A549 (cell line): ENCODE measurements around the gene ANKRD13C. TPM values are rescaled to one million over a fixed set of nuclear protein-coding genes. Genes with fewer than 3 reads are reported as not detected.

Experiments used
- ATAC-seq, 2 experiments: fragments of 200-7000 bp in 1 of 2; fragments of >200 bp in 1 of 2; cut with Nextera tagmentation in 1 of 2; cut with Tn5 transposase in 1 of 2; 3 replicates each; pipeline versions ENCODE4 v1.8.0 to v1.9.1; 2018 to 2020; ENCODE audit warnings: mild to moderate bottlenecking in 1 of 2, moderate library complexity in 1 of 2
- CTCF ChIA-PET: fragments of 300-600 bp; sonication (Branson Sonifier 250); formaldehyde crosslinking; extraction: SDS; loops from one replicate; lab custom pipeline; 2021; ENCODE audit warnings: antibody characterized with exemption, inconsistent platforms; lab: Yijun Ruan, JAX
- POLR2A ChIA-PET: fragments of 350-600 bp; formaldehyde crosslinking; extraction: SDS; loops from one replicate; lab custom pipeline; 2021; ENCODE audit warnings: antibody characterized with exemption, inconsistent platforms; lab: Yijun Ruan, JAX
- DNase-seq, 2 experiments: peaks; one replicate each; pipeline versions ENCODE4 v3.0.0 to v3.0.0-alpha.2; 2011 to 2016; ENCODE audit warnings: low read depth in 1 of 2, low spot score in 1 of 2
- FAIRE-seq: peaks from 2 replicates; lab custom pipeline; 2011; peaks lifted over from hg19 to GRCh38; lab: Jason Lieb, UNC
- H3K27ac ChIP-seq, 2 experiments: fragments of >200 bp; sonication (Bioruptor Twin); formaldehyde crosslinking; 3 replicates each; pipeline ENCODE4 v1.5.1; 2016 to 2017
- H3K4me1 ChIP-seq: fragments of >200 bp; sonication (Bioruptor Twin); formaldehyde crosslinking; 3 replicates; pipeline ENCODE4 v1.6.1; 2016
- H3K4me2 ChIP-seq: fragments of >200 bp; sonication (Bioruptor Twin); formaldehyde crosslinking; 3 replicates; pipeline ENCODE4 v1.6.1; 2016
- H3K4me3 ChIP-seq: fragments of >200 bp; sonication (Bioruptor Twin); formaldehyde crosslinking; 3 replicates; pipeline ENCODE4 v1.5.1; 2016
- H3K9me3 ChIP-seq: fragments of >200 bp; sonication (Bioruptor Twin); formaldehyde crosslinking; 3 replicates; pipeline ENCODE4 v1.6.1; 2016
- BCL3 ChIP-seq: fragments of >200 bp; sonication (Bioruptor Twin); formaldehyde crosslinking; IDR thresholded peaks from 3 replicates; pipeline ENCODE4 v1.6.1; 2016
- CHD2 ChIP-seq: fragments of 150-350 bp; IDR thresholded peaks from 2 replicates; pipeline ENCODE4 v1.6.1; 2014; ENCODE audit warnings: low read length; ENCODE audit not compliant: partially characterized antibody
- CHD4 ChIP-seq: fragments of 200-600 bp; sonication (generic); IDR thresholded peaks from 2 replicates; pipeline ENCODE4 v1.6.1; 2016; ENCODE audit warnings: antibody characterized with exemption, mild to moderate bottlenecking, borderline replicate concordance
- EHMT2 ChIP-seq: fragments of 200-600 bp; sonication (generic); IDR thresholded peaks from 2 replicates; pipeline ENCODE4 v1.6.1; 2016; ENCODE audit warnings: antibody characterized with exemption, low read depth, mild to moderate bottlenecking, moderate library complexity
- ELK1 ChIP-seq: fragments of 150-350 bp; IDR thresholded peaks from 2 replicates; pipeline ENCODE4 v1.6.1; 2014; ENCODE audit warnings: low read depth, mild to moderate bottlenecking, low read length
- FOSB ChIP-seq: fragments of 250-450 bp; sonication (Bioruptor Pico); IDR thresholded peaks from 2 replicates; pipeline ENCODE4 v1.5.0; 2020; ENCODE audit warnings: mild to moderate bottlenecking, moderate library complexity
- FOXS1 ChIP-seq: fragments of 250-450 bp; sonication (Bioruptor Pico); IDR thresholded peaks from 2 replicates; pipeline ENCODE4 v1.5.0; 2020; ENCODE audit warnings: mild to moderate bottlenecking, moderate library complexity
- JUN ChIP-seq, 2 experiments: fragments of >200 bp; sonication (Bioruptor Twin); formaldehyde crosslinking; IDR thresholded peaks; 2 replicates in 1 of 2; 3 replicates in 1 of 2; pipeline ENCODE4 v1.6.1; 2016 to 2017
- KDM5A ChIP-seq: fragments of 200-600 bp; sonication (generic); IDR thresholded peaks from 2 replicates; pipeline ENCODE4 v1.6.1; 2016; ENCODE audit warnings: antibody characterized with exemption, mild to moderate bottlenecking
- MAX ChIP-seq: IDR thresholded peaks from 2 replicates; pipeline ENCODE4 v1.6.1; 2012
- MAZ ChIP-seq: fragments of 150-350 bp; IDR thresholded peaks from 2 replicates; pipeline ENCODE4 v1.6.1; 2014; ENCODE audit warnings: antibody characterized with exemption, low read depth, low read length, borderline replicate concordance
- NFE2L2 ChIP-seq: fragments of 150-350 bp; conservative IDR thresholded peaks from 2 replicates; pipeline ENCODE4 v1.6.1; 2014; ENCODE audit warnings: low read length
- NPAS2 ChIP-seq: fragments of 250-450 bp; sonication (Bioruptor Pico); IDR thresholded peaks from 2 replicates; pipeline ENCODE4 v1.8.0; 2022; ENCODE audit warnings: mild to moderate bottlenecking, moderate library complexity, borderline replicate concordance
- NR3C1 ChIP-seq: fragments of >200 bp; sonication (Bioruptor Twin); formaldehyde crosslinking; IDR thresholded peaks from 3 replicates; pipeline ENCODE4 v1.6.1; 2017
- PHF8 ChIP-seq: fragments of 200-600 bp; sonication (generic); IDR thresholded peaks from 2 replicates; pipeline ENCODE4 v1.6.1; 2016; ENCODE audit warnings: low read depth, mild to moderate bottlenecking, antibody characterized with exemption, moderate library complexity, borderline replicate concordance
- POLR2A ChIP-seq: IDR thresholded peaks from 2 replicates; pipeline ENCODE4 v1.6.1; 2012; ENCODE audit warnings: mild to moderate bottlenecking, low read length
- POLR2AphosphoS2 ChIP-seq: conservative IDR thresholded peaks from 2 replicates; pipeline ENCODE4 v1.6.1; 2012; ENCODE audit warnings: low read length, improper control_type of control experiment, inconsistent platforms
- RCOR1 ChIP-seq: fragments of 150-350 bp; IDR thresholded peaks from 2 replicates; pipeline ENCODE4 v1.6.1; 2014; ENCODE audit warnings: antibody characterized with exemption, low read length, low read depth
- RFX5 ChIP-seq: fragments of 450-650 bp; IDR thresholded peaks from 2 replicates; pipeline ENCODE4 v1.7.1; 2014; ENCODE audit warnings: antibody characterized with exemption, mild to moderate bottlenecking, moderate library complexity
- ZSCAN20 ChIP-seq: fragments of 250-450 bp; sonication (Bioruptor Pico); IDR thresholded peaks from 2 replicates; pipeline ENCODE4 v1.8.0; 2022; ENCODE audit warnings: mild to moderate bottlenecking, moderate library complexity
- WGBS: methylation state at CpG from one replicate; pipeline ENCODE4 v1.1.6; 2017; ENCODE audit errors: missing lambda C conversion rate; 5-methylcytosine and 5-hydroxymethylcytosine counted together
- polyA plus RNA-seq, 4 experiments: library from polyadenylated mRNA; depleted of rRNA in 3 of 4; stranded (reverse); fragments of >200 nt; fragmentation: RNase III in 1 of 4; extraction: RNeasy Plus Mini Kit Qiagen cat#74134 plus additional on column Dnase treatment in 1 of 4; gene quantifications; 2 replicates in 3 of 4; 3 replicates in 1 of 4; pipeline ENCODE4 v1.2.3, GENCODE V29; 2011 to 2017
- TF ChIP-seq, protein P1 (sequence below): fragments of 200-600 bp; sonication (generic); IDR thresholded peaks from 2 replicates; pipeline ENCODE4 v1.6.1; 2016; ENCODE audit warnings: antibody characterized with exemption, mild to moderate bottlenecking, moderate library complexity

ANKRD13C gene
- polyA plus RNA-seq, 2 of the 4 experiments (the other 2 are of a cell fraction) = 8.1 to 12.5 TPM

DNA sequence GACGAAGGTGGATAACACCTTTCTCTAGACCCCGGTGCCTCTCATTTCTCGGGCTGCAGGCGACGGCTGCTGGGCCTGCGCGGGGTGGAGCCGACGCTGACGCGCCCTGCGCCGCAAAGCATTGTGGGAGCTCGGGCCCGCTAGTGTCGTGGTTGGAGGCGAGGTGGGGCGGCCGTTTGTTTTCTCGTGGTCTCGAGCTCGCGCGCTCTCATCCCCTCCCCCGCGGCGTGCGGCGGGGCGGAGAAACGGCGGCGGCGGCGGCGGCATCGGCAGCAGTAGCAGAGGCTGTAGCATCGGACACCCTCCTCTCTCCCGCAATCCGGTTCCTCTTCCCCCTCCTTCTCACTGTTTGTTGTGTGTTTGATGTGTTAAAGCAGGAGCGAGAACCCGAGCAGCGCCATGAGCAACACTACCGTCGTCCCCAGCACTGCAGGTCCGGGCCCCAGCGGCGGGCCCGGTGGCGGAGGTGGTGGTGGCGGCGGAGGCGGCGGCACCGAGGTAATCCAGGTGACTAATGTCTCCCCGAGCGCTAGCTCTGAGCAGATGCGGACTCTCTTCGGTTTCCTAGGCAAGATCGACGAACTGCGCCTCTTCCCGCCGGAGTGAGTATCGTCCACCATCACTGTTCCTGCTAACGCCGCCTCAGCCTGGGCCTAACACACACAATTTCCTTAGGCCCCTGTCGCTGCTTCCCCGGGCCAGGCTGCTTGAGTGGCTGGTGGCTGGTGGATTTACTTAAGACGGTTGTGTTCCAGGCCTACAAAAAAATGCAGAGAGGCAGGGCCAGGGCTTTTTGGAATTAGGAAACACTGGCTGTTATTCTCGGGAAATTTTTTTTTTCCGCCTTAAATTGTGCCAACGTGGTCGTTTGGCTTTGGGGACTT, 133.0 kb downstream of the ANKRD13C start, which contains the start of gene SRSF11:
TSS of gene SRSF11 (plus strand) at position 143 of the 884 bp plus-strand sequence. CDS start at position 400, 257 bp downstream.
- WGBS = 0% methylated on average over 36 of the region's 74 CpGs
- POLR2A ChIA-PET = interaction anchor here (0.6 to 1.9 kb wide), 6 partner anchors 10 to 305 kb away, joined by 3 to 15 read pairs (median 8); partner anchors contain the start of genes ANKRD13C, CTH and LRRC40
- CTCF ChIA-PET = interaction anchor here (0.5 kb wide), 1 partner anchor 21 kb away, joined by 3 read pairs; no protein-coding TSS in a partner anchor
- H3K27ac ChIP-seq = peak within 1 kb of the TSS; percentile 91 to 93
- FAIRE-seq (no peak), ATAC-seq (peak; percentile 94 to 98), DNase-seq (peak; percentile 66 to 92)
- peak within 1 kb of the TSS; percentile 93 for H3K4me2 ChIP-seq
- peak within 1 kb of the TSS; percentile 69 for H3K4me3 ChIP-seq
- TF ChIP-seq JUN (IDR thresholded peaks at IDR 0.05) (peak in 1 of 2 experiments; percentile 83; a peak in 3 of 5 replicates), NR3C1 (no peak), CHD2 (no peak), CHD4 (no peak), BCL3 (peak; percentile 59; the same call in 1 of the 3 replicates), FOSB (no peak), FOXS1 (CRISPR knock-in tag) (no peak), PHF8 (peak; percentile 70; the same call in 1 of the 2 replicates), NFE2L2 (no peak), NPAS2 (no peak), POLR2A (peak; percentile 41), MAX (peak; percentile 86), EHMT2 (no peak), RFX5 (no peak)
- TF ChIP-seq, protein P1, sequence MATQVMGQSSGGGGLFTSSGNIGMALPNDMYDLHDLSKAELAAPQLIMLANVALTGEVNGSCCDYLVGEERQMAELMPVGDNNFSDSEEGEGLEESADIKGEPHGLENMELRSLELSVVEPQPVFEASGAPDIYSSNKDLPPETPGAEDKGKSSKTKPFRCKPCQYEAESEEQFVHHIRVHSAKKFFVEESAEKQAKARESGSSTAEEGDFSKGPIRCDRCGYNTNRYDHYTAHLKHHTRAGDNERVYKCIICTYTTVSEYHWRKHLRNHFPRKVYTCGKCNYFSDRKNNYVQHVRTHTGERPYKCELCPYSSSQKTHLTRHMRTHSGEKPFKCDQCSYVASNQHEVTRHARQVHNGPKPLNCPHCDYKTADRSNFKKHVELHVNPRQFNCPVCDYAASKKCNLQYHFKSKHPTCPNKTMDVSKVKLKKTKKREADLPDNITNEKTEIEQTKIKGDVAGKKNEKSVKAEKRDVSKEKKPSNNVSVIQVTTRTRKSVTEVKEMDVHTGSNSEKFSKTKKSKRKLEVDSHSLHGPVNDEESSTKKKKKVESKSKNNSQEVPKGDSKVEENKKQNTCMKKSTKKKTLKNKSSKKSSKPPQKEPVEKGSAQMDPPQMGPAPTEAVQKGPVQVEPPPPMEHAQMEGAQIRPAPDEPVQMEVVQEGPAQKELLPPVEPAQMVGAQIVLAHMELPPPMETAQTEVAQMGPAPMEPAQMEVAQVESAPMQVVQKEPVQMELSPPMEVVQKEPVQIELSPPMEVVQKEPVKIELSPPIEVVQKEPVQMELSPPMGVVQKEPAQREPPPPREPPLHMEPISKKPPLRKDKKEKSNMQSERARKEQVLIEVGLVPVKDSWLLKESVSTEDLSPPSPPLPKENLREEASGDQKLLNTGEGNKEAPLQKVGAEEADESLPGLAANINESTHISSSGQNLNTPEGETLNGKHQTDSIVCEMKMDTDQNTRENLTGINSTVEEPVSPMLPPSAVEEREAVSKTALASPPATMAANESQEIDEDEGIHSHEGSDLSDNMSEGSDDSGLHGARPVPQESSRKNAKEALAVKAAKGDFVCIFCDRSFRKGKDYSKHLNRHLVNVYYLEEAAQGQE = no peak
- peaks cover 36% of the 10 kb centered on the region for H3K4me1 ChIP-seq
- no peaks in the 10 kb centered on the region for H3K9me3 ChIP-seq

DNA sequence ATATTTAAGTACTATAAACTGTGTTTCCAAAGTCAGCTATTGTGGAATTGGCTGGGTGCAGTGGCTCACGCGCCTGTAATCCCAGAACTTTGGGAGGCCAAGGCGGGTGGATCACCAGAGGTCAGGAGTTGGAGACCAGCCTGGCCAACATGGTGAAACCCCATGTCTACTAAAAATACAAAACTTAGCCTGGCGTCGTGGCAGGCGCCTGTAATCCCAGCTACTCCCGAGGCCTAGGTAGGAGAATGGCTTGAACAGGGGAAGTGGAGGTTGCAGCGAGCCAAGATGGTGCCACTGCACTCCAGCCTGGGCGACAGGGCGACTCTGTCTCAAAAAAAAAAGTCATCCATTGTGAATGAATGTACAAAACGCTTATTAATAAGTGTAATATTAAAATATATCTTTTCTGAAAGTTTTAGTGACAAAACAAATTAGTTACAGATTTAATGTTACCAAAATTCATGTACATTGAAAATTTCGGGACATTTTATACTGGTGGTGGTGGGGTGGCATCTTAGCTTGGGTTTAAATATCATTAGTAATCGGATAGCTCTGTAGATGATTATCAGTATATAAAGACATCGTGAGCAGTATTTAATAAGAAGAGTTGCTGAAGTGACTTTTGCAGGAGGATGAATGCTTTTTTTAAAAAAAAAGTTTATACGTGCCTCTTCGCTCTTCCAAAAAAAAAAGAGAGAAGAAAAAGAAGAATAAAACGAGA, 133.8 kb downstream of the ANKRD13C start:
- H3K4me2 ChIP-seq = peak overlapping the region; percentile 93
- POLR2A ChIA-PET = interaction anchor here (0.7 to 1.9 kb wide), 6 partner anchors 12 to 304 kb away, joined by 3 to 15 read pairs (median 8); partner anchors contain the start of genes ANKRD13C, CTH and LRRC40
- DNase-seq = no peak
- peaks cover 32% of the 10 kb centered on the region for H3K4me1 ChIP-seq
- WGBS = 52% methylated on average over 17 of the region's 17 CpGs
- H3K4me3 ChIP-seq = peak overlapping the region; percentile 69
- FAIRE-seq = no peak
- peak overlapping the region; percentile 91 to 93 for H3K27ac ChIP-seq
- H3K9me3 ChIP-seq = no peaks in the 10 kb centered on the region
- no peak for TF ChIP-seq NFE2L2
- TF ChIP-seq KDM5A = no peak
- TF ChIP-seq RCOR1 = no peak
- no peak for TF ChIP-seq POLR2AphosphoS2
- no peak for TF ChIP-seq ELK1
- no peak for TF ChIP-seq ZSCAN20 (CRISPR knock-in tag)
- no peak for TF ChIP-seq RFX5
- no peak for TF ChIP-seq MAZ
- ATAC-seq = peak; percentile 5 to 15; a peak in 3 of 6 replicates
- CTCF ChIA-PET = no interaction called here
